GM20000 (cell line): Measurements from ENCODE around the gene OR6C6.
"Not testable (repeated sequence)": the region's sequence is repeated elsewhere in the genome, so short reads cannot be mapped to it uniquely, and the experiment has no call there.

Experiments used
- DNase-seq: peaks from one replicate; pipeline ENCODE4 v3.0.0; 2012; ENCODE audit warnings: low spot score
- TF ChIP-seq, protein P1 (sequence below): IDR thresholded peaks from 2 replicates; pipeline ENCODE4 v1.5.1; 2012; ENCODE audit warnings: mild to moderate bottlenecking, control low read depth; ENCODE audit errors: extremely low read depth, missing control alignments

Gene OR6C6

DNA sequence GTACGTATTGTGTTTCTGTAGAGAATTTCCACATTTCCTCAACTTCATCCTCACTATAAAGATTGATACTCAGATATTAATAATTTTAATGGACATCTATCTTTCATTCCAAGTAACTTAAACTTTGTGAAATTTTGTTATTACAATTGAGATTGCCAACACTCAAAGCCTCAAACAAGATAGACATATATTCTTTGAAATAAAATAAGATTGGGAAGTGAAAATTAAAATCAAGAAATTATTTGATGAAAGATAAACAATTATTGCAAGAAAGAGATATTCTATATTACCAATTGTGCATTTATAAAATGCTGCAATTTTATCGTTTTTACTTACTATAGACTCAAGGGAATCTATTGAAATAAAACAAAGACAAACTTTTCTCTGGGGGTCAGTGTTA, at the start of gene OR6C6:
Gene OR6C6, minus strand, starts transcription at position 101 of the 400 bp plus-strand sequence. CDS start 1,337 bp downstream, outside the sequence.
- TF ChIP-seq, protein P1, sequence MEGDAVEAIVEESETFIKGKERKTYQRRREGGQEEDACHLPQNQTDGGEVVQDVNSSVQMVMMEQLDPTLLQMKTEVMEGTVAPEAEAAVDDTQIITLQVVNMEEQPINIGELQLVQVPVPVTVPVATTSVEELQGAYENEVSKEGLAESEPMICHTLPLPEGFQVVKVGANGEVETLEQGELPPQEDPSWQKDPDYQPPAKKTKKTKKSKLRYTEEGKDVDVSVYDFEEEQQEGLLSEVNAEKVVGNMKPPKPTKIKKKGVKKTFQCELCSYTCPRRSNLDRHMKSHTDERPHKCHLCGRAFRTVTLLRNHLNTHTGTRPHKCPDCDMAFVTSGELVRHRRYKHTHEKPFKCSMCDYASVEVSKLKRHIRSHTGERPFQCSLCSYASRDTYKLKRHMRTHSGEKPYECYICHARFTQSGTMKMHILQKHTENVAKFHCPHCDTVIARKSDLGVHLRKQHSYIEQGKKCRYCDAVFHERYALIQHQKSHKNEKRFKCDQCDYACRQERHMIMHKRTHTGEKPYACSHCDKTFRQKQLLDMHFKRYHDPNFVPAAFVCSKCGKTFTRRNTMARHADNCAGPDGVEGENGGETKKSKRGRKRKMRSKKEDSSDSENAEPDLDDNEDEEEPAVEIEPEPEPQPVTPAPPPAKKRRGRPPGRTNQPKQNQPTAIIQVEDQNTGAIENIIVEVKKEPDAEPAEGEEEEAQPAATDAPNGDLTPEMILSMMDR, result no peak

DNA sequence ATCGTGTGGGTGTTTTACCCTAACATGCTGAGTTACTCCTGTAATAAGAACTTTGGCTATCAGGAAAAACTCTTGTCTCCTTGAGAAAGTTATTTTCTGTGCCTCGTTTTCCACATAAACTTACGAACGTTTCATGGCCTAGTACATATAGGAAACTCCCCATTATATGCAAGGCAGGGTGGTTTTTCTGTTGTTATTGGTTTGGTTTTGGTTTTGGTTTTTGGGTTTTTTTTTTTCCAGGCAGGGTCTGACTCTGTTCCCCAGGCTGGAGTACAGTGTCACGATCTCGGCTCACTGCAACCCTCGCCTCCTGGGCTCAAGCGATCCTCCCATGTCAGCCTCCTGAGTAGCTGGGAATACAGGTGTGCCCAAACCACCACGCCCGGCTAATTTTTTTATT, 39.6 kb upstream of the OR6C6 start:
- TF ChIP-seq, protein P1, result no peak

More for the DNA sequence above, at the start of gene OR6C6:
- DNase-seq, result no peak

DNA sequence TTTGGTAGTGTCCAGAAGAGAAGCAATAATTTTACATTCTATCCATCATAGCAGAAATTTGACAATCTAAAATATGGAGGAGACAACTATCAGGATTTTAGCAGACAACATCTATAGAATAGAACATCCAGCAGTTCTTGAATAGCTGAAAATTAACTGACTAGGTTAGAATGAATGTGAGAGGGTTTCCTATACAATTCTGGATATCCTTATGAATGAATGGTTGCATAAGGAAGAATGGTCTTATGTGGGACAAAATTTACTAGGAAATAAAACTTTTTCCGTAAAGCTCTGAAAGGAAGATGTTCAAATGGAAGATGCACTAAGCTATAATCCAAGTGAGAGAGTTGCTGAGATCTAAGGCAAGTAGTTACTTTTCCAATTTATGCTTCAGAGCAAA, 34.1 kb upstream of the OR6C6 start, which contains the start of gene OR6C3:
Gene OR6C3, plus strand, starts transcription at position 301 of the 400 bp plus-strand sequence. CDS start 955 bp downstream, outside the sequence.
- TF ChIP-seq, protein P1, result no peak
- no peak for DNase-seq

More for the DNA sequence above, 39.6 kb upstream of the OR6C6 start:
- no peak for DNase-seq

DNA sequence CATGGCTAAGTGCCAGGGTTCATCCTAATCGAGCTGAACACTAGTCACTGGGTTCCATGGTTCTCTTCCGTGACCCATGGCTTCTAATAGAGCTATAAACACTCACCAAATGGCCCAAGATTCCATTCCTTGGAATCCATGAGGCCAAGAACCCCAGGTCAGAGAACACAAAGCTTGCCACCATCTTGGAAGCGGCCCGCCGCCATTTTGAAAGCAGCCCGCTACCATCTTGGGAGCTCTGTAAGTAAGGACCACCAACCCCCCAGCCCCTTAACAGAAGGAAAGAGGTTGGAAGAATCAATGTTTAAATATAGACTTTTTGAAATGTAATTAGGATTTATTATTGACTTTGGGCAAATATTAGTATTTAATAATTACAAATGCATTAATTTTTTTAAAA, 29.4 kb upstream of the OR6C6 start:
- not testable (repeated sequence) for DNase-seq

DNA sequence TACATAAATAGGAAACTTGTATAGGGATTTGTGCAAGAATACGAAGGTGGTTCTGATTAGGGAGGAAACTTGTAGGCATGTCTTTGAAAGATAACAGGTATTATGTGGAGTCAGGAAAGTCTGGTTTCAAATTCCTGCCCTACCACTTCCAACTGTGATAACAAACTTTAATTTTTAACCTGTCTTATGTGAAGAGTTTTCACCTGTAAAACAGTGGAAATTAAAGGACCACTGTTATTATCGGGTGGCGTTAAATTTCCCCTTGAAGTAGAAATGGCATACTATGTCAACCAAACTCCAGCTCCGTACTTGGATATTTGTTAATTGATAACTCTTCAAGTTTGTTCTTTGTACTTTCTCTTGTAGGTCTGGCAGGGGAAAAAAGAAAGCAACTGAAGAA, 23.8 kb upstream of the OR6C6 start:
- TF ChIP-seq, protein P1, result no peak
- no peak for DNase-seq

DNA sequence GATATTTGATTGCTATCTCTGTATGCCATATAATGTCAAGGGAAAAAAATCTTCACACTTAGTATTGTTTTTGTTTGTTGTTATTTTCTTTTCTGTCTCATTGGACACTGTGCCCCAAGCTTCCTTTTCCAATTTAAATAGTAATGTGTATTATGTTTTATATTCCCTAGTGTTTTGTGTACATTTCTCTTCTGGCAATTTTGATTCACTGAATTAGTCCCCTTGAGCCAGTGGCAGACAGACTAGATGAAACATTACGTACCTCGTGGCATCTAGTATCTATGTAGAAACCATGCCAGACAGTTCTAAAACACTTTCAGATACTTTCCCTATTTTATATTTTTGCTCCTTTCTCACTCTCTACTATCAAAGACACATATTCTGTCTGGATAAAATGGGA, 17.7 kb upstream of the OR6C6 start, which contains the start of gene OR6C1:
Gene OR6C1, plus strand, starts transcription at position 301 of the 400 bp plus-strand sequence. CDS start 6,257 bp downstream, outside the sequence.
- TF ChIP-seq, protein P1, result no peak
- DNase-seq, result no peak

DNA sequence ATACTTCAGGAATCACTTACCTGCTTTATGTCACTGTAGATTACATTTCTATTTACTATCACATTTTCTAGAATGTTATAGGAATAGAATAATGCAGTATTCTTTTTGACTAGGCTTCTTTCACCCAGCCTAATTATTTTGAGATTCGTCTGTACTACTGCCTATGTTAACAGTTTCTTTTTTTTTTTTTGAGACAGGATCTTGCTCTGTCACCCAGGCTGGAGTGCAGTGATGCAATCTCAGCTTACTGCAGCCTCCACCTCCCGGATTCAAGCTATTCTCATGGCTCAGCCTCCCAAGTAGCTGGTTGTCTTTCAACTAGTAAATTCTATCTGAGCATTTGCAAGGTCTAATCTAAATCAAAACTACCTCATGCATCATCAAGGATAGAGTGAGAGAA, 6.4 kb downstream of the OR6C6 start:
- no peak for DNase-seq
- TF ChIP-seq, protein P1, result no peak

DNA sequence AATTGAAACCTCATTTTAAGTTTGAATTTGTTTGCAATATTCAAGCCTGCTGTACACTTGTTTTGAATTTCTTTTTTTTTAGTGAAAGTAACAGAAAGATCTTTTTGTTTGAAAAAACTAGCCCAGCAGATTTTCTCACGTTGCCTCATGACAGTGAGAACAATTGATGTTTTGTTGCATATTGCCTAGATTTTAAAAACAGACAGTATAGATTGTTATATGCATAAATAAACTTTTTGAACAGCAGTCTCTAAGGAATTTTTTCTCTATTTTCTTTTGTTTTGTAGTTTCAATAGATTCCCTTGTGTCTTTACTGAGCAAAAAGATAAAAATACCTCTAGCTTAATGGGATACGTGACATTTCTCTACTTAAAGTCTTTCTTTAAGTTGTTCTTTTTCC, 15.4 kb downstream of the OR6C6 start:
- TF ChIP-seq, protein P1, result no peak
- DNase-seq, result no peak
